SK-N-DZ (cell line): Measurements from ENCODE around the gene CDH13. TPM values are rescaled to one million over a fixed set of nuclear protein-coding genes. Genes with fewer than 3 reads are reported as not detected.

Experiments
- DNase-seq: peaks from one replicate; pipeline ENCODE4 v3.0.0-alpha.2; 2015; ENCODE audit warnings: low spot score
- polyA plus RNA-seq, 2 experiments: library from polyadenylated mRNA; depleted of rRNA; stranded (reverse); fragments of >200 nt; gene quantifications; 2 replicates each; pipeline ENCODE4 v1.2.3, GENCODE V29; 2014

CDH13 gene
- polyA plus RNA-seq (2014; cell fraction: cytosol; rRNA removed) = not detected in 2 replicates
- polyA plus RNA-seq (2014; cell fraction: nucleus; rRNA removed) = 0.01 TPM in 1 of 2 replicates, not detected in the other

- no peak for DNase-seq
Measured at GRCh38 chr16:82626791-82627261, at the start of gene CDH13. Gene CDH13, plus strand, starts transcription at chr16:82626969.

- peak; percentile 17 for DNase-seq
Measured at GRCh38 chr16:82580298-82580890, 46.4 kb upstream of the CDH13 start.

DNA sequence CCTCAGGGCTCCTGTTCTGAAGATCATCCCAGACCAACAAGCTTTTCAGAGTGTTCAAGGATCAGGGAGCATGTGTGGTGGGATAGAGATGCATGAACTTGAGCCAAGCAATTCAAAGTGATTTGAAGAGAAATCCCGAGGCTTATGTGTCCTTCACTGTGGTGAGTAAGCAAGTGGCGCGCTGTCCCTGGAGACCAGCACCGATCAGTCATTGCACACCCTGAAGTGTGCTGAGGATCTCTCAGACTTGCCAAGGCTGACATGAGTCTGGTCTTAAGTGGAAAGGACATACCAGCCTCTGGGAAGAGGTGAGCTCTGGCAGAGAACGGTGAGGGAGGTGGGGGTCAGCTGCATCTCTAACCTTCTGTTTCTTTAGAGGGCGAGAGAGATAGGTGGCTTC, 43.8 kb upstream of the CDH13 start:
- DNase-seq = no peak

- no peak for DNase-seq
Measured at GRCh38 chr16:82583422-82583821, 43.3 kb upstream of the CDH13 start.

GRCh38 chr16:82584553-82585152, 42.1 kb upstream of the CDH13 start:
- no peak for DNase-seq

DNA sequence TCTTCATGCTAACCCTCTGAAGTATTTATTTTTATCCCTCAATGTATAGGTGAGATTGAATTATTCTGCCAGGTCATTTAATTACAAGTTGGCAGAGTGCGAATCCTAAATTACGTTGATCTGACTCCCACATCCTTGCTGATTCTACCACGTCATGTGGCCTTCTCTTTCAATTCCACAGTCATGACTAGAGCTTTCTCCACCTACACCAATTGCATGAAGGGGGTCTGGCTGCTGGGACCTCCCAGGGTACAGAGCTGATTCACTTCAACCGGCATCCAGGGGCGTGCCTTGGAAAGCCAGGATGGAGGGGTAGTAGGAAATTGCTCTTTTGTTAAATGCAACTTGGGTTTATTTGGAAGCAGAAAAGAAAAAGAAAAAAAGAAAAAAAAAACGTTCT, 41.1 kb upstream of the CDH13 start:
- DNase-seq = no peak

GRCh38 chr16:82586130-82586529, 40.6 kb upstream of the CDH13 start:
- no peak for DNase-seq

DNA sequence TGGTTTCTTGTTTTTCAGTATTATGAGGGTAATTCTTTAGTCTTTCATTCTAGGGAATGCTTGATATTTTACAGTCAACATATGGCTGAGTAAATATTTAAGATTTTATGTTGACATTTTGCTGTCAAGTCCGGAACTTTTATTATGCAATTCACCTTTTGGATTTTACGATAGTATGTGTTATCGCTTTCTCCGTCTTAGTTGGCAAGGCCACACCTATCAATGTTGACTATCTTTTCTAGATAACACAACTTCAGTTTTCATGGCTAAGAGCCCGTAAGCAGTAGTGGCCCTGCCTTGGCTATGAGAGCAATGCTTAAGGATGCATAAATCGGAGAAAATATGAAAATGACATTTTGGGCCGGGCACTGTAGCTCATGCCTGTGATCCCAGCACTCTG, 39.5 kb upstream of the CDH13 start:
- DNase-seq = no peak

- DNase-seq = no peak
Measured at GRCh38 chr16:82589407-82589806, 37.4 kb upstream of the CDH13 start.

- DNase-seq = no peak
Measured at GRCh38 chr16:82594114-82594513, 32.7 kb upstream of the CDH13 start.

GRCh38 chr16:82598771-82599170, 28.0 kb upstream of the CDH13 start:
- no peak for DNase-seq

DNA sequence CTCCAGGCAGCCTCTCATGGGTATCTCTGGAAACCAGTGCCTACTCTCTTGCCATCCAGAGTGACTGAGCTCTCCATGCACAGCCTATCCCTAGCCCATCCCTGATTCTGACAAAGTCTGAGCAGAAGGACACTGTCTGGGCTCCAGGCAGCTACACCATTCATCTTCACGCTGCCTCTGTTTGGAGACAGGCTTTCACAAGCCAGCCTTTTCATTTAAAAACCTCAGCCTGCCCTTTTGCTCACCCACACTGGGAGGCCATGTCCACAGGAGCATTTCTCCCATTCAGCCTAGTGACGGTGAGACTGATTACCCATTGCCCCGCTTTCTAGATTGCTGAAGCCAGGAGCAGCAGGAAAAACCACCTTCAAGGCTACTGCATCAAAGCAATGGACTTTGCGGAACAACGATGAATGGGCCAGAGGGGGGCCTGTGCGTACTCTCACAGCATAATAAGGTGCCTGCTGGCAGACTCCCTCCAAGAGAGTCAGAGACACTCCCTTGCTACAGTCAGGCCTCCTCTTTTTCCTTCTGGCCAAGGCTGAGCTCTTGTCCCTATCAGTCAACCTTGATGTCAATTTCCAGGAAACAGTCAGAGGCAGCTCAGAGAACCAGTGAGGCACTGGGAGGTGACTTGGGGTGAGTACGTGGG, 24.7 kb upstream of the CDH13 start:
- no peak for DNase-seq

DNA sequence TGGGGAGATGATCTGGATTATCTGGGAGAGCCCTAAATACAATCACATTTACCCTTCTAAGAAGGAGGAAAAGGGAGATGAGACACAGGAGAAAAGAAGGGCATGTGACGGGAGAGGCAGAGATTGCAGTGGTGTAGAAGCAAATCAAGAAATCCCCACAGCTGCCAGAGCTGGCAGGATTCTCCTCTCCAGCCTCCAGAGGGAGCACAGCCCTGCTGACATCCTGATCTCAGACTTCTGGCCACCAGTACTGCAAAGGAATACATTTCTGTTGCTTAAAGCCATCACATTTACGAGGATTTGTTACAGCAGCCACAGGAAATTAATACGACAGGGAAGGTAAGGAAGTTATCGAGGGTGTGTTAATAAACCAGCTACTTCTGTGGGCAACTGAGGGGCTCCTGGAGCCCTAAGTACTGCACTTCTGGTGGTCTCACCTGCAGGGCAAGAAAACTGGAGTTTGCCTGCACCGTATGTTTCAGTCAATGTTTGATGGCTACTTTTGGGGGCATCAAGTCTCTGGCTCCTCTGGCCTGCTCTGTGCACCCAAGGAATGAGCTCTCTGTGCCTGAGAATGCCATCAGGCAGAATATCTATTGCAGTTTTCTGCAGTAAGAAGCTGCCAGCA, 22.9 kb upstream of the CDH13 start:
- DNase-seq = no peak

DNA sequence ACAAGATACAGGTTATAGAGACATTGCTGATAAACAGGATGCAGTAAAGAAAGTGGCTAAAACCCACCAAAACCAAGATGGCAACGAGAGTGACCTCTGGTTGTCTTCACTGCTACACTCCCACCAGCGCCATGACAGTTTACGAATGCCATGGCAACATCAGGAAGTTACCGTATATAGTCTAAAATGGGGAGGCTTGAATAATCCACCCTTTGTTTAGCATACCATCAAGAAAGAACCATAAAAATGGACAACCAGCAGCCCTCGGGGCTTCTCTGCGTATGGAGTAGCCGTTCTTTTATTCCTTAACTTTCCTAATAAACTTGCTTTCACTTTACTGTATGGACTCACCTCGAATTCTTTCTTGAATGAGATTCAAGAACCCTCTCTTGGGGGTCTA, 21.7 kb upstream of the CDH13 start:
- DNase-seq = no peak

GRCh38 chr16:82605863-82606620, 20.7 kb upstream of the CDH13 start:
- no peak for DNase-seq

- no peak for DNase-seq
Measured at GRCh38 chr16:82609140-82609539, 17.6 kb upstream of the CDH13 start.

- DNase-seq = no peak
Measured at GRCh38 chr16:82612263-82612662, 14.5 kb upstream of the CDH13 start.

GRCh38 chr16:82616356-82616755, 10.4 kb upstream of the CDH13 start:
- DNase-seq = no peak

DNA sequence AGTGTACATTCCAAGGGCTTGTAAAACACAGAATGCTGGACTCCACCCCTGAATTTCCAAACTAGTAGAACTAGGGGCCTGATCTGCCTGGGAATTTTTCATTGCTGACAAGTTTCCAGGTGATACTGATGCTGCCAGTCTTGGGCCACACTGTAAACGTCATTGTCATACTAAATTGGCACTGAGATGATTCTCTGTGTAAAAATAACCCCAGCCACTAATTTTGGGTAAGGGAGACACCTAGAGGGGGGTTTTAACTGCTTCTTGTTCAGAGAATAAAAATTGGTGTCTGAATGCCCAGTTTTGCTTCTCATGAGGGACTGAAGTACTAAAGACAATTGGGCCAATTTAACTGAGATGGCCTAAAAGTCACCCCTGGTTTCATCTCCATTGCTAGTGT, 5.0 kb upstream of the CDH13 start:
- no peak for DNase-seq

DNA sequence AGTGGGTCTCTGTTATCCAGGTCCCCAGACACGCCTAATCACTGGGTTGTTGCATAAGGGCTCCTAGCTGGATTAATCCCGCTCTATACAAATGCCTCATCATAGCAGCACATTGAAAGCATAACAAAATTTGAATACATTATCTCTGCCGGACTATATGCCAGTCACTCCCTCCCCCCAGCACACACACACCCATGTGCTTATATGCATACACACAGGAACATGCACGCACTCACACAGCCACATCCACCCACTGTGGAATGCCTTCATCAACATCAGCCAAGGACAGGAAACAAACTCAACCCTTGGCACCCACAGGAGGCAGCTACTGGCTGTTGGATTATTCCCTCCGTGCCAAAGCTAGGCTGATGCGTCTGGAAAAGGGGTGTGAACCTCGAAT, 3.5 kb upstream of the CDH13 start:
- DNase-seq = no peak

- no peak for DNase-seq
Measured at GRCh38 chr16:82625066-82625968, 1.5 kb upstream of the CDH13 start.
